Caco-2 (cell line): Measurements from ENCODE around the gene SLAMF1. TPM values are rescaled to one million over a fixed set of nuclear protein-coding genes. Genes with fewer than 3 reads are reported as not detected.

ENCODE experiments used
- BruUV-seq: library from RNA; stranded (reverse); fragments of 400-500 nt; replicated peaks from 2 replicates; lab custom pipeline; 2021; lab: Mats Ljungman, UMichigan
- CTCF ChIA-PET: fragments of 300-600 bp; sonication (Branson Sonifier 250); formaldehyde crosslinking; loops from one replicate; lab custom pipeline; 2022; ENCODE audit warnings: antibody characterized with exemption; lab: Charles Lee
- POLR2A ChIA-PET: fragments of 300-600 bp; sonication (Branson Sonifier 250); formaldehyde crosslinking; loops from one replicate; lab custom pipeline; 2022; ENCODE audit warnings: antibody characterized with exemption; lab: Charles Lee
- DNase-seq, 2 experiments: peaks; one replicate each; pipeline versions ENCODE4 v3.0.0 to v3.0.0-alpha.2; 2020 to 2022
- H3K27me3 ChIP-seq: replicated peaks from 2 replicates; pipeline ENCODE4 v1.6.0; 2011; ENCODE audit warnings: low read length; ENCODE audit not compliant: control insufficient read depth, insufficient read depth
- H3K36me3 ChIP-seq: 2 replicates; pipeline ENCODE4 v1.5.1; 2011; ENCODE audit warnings: low read length; ENCODE audit not compliant: control insufficient read depth, insufficient read depth
- H3K4me1 ChIP-seq: fragments of 250-450 bp; sonication (Bioruptor Pico); 2 replicates; pipeline ENCODE4 v1.5.1; 2020; ENCODE audit warnings: mild to moderate bottlenecking
- H3K4me3 ChIP-seq: 2 replicates; pipeline ENCODE4 v1.5.1; 2011; ENCODE audit warnings: low read depth, mild to moderate bottlenecking, control low read depth, low read length
- H3K9me3 ChIP-seq: fragments of 250-450 bp; sonication (Bioruptor Pico); 2 replicates; pipeline ENCODE4 v1.5.1; 2020; ENCODE audit warnings: mild to moderate bottlenecking, moderate library complexity
- H3K27ac Mint-ChIP-seq: one replicate; pipeline ENCODE4 v1.8.0; 2022; ENCODE audit warnings: mixed read lengths; ENCODE audit not compliant: unreplicated experiment
- H3K27me3 Mint-ChIP-seq: one replicate; pipeline ENCODE4 v1.8.0; 2022; ENCODE audit warnings: mixed read lengths; ENCODE audit not compliant: insufficient read depth, unreplicated experiment
- H3K36me3 Mint-ChIP-seq: one replicate; pipeline ENCODE4 v1.8.0; 2022; ENCODE audit warnings: mild to moderate bottlenecking, mixed read lengths; ENCODE audit not compliant: insufficient read depth, unreplicated experiment
- H3K4me1 Mint-ChIP-seq: one replicate; pipeline ENCODE4 v1.8.0; 2022; ENCODE audit warnings: low read depth, mixed read lengths; ENCODE audit not compliant: unreplicated experiment
- H3K4me3 Mint-ChIP-seq: one replicate; pipeline ENCODE4 v1.8.0; 2022; ENCODE audit warnings: mild to moderate bottlenecking, moderate library complexity, mixed read lengths; ENCODE audit not compliant: unreplicated experiment
- H3K9me3 Mint-ChIP-seq: one replicate; pipeline ENCODE4 v1.8.0; 2022; ENCODE audit warnings: mixed read lengths; ENCODE audit not compliant: unreplicated experiment
- CTCF ChIP-seq, 2 experiments: fragments of 200-600 bp in 1 of 2; IDR thresholded peaks; 1 replicate in 1 of 2; 2 replicates in 1 of 2; pipeline versions ENCODE4 v1.5.1 to v1.8.0; 2011 to 2022; ENCODE audit warnings: antibody characterized with exemption in 1 of 2, control low read depth in 1 of 2, inconsistent platforms in 1 of 2, low read depth in 1 of 2, low read length in 1 of 2, mild to moderate bottlenecking in 1 of 2, moderate library complexity in 1 of 2; ENCODE audit not compliant: insufficient read depth in 1 of 2, severe bottlenecking in 1 of 2, unreplicated experiment in 1 of 2
- intact Hi-C: fragments of 100-400 bp; cut with micrococcal nuclease; formaldehyde crosslinking; loops from one replicate; pipeline ENCODE4 v1.10.0; 2022; ENCODE audit not compliant: unreplicated experiment
- total RNA-seq: library from RNA; stranded (reverse); gene quantifications from 2 replicates; pipeline ENCODE4 v1.2.3, GENCODE V29; 2022

SLAMF1 gene
- total RNA-seq, 1 experiment from 2014 or later, result not detected

GRCh38 chr1:160576884-160577283 lies 70.0 kb downstream of the SLAMF1 start:
- Mint-ChIP-seq H3K27me3 (peaks cover 11% of the 10 kb centered on the region), H3K4me3 (no peak overlapping the region), H3K27ac (no peak overlapping the region), H3K4me1 (no peaks in the 10 kb centered on the region), H3K9me3 (no peaks in the 10 kb centered on the region), H3K36me3 (no peaks in the 10 kb centered on the region)
- Histone ChIP-seq H3K4me3 (no peak overlapping the region), H3K36me3 (no peaks in the 10 kb centered on the region), H3K9me3 (no peaks in the 10 kb centered on the region), H3K4me1 (peaks cover 4% of the 10 kb centered on the region; the same call in 1 of the 2 replicates), H3K27me3 (no peaks in the 10 kb centered on the region)
- intact Hi-C loops, result no loop called here
- POLR2A ChIA-PET, result no interaction called here
- no peak for DNase-seq
- CTCF ChIA-PET, result no interaction called here
- TF ChIP-seq CTCF (IDR thresholded peaks at IDR 0.05; ENCODE audit: insufficient read depth in 1 of 2, low read depth in 1 of 2, low read length in 1 of 2, severe bottlenecking in 1 of 2, unreplicated experiment in 1 of 2), result no peak
- BruUV-seq, result no TSS peak

- POLR2A ChIA-PET, result no interaction called here
Observed at GRCh38 chr1:160576390-160576789, 70.5 kb downstream of the SLAMF1 start.

GRCh38 chr1:160575112-160575664 lies 71.7 kb downstream of the SLAMF1 start:
- DNase-seq, result no peak
- peaks cover 19% of the 10 kb centered on the region for H3K27me3 Mint-ChIP-seq
- no peak overlapping the region for H3K4me3 Mint-ChIP-seq
- H3K9me3 Mint-ChIP-seq, result no peaks in the 10 kb centered on the region
- Histone ChIP-seq H3K9me3 (no peaks in the 10 kb centered on the region), H3K27me3 (no peaks in the 10 kb centered on the region), H3K36me3 (no peaks in the 10 kb centered on the region), H3K4me3 (no peak overlapping the region), H3K4me1 (no peaks in the 10 kb centered on the region)
- ChIA-PET POLR2A (no interaction called here), CTCF (no interaction called here)
- BruUV-seq, result no TSS peak
- H3K27ac Mint-ChIP-seq, result no peak overlapping the region
- H3K4me1 Mint-ChIP-seq, result no peaks in the 10 kb centered on the region
- no peaks in the 10 kb centered on the region for H3K36me3 Mint-ChIP-seq
- TF ChIP-seq CTCF (IDR thresholded peaks at IDR 0.05; ENCODE audit: insufficient read depth in 1 of 2, low read depth in 1 of 2, low read length in 1 of 2, severe bottlenecking in 1 of 2, unreplicated experiment in 1 of 2), result no peak
- intact Hi-C loops, result no loop called here

More at GRCh38 chr1:160576390-160576789, 70.5 kb downstream of the SLAMF1 start:
- H3K4me1 ChIP-seq, result no peaks in the 10 kb centered on the region
- Mint-ChIP-seq H3K27ac (no peak overlapping the region), H3K36me3 (no peaks in the 10 kb centered on the region), H3K9me3 (no peaks in the 10 kb centered on the region), H3K4me1 (no peaks in the 10 kb centered on the region), H3K4me3 (no peak overlapping the region), H3K27me3 (peaks cover 14% of the 10 kb centered on the region)
- DNase-seq, result no peak
- no peak for TF ChIP-seq CTCF (IDR thresholded peaks at IDR 0.05; ENCODE audit: insufficient read depth in 1 of 2, low read depth in 1 of 2, low read length in 1 of 2, severe bottlenecking in 1 of 2, unreplicated experiment in 1 of 2)
- H3K36me3 ChIP-seq, result no peaks in the 10 kb centered on the region
- no TSS peak for BruUV-seq
- no peaks in the 10 kb centered on the region for H3K27me3 ChIP-seq
- intact Hi-C loops, result no loop called here
- H3K4me3 ChIP-seq, result no peak overlapping the region
- CTCF ChIA-PET, result no interaction called here
- H3K9me3 ChIP-seq, result no peaks in the 10 kb centered on the region
